ENCODE results near the gene ZNF85.

DNA sequence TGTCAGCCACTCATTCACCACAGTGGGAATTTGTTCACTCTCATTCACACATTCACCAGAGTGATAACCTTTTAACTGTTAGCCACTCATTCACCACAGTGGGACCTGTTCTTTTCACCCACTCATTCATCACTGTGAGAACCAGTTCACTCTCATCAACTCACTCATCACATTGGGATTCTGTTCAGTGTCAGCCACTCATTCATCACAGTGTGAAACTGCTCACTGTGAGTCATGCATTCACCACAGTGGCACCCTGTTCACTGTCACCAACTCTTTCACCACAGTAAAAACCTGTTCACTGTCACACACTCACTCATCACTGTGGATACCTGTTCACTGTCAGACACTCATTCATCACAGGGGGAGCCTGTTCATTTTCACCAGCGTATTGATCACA, 43.5 kb upstream of the ZNF85 start:
- TF ChIP-seq CTCF (optimal IDR thresholded peaks at IDR 0.05 in 1 of 3, IDR thresholded peaks at IDR 0.05 in 1 of 3, conservative IDR thresholded peaks at IDR 0.05 in 1 of 3; ENCODE audit: extremely low read depth in 1 of 3, insufficient read depth in 2 of 3, low read length in 3 of 3) (no peak), EZH2 (IDR thresholded peaks at IDR 0.05; ENCODE audit: low read length) (no peak)

All from keratinocyte (primary cell).